ACC112 (cell line): ENCODE results near the gene SLC47A2.

Experiments used
- H2AFZ ChIP-seq: fragments of 200-600 bp; sonication (generic); one replicate; pipeline ENCODE4 v1.6.0; 2017; ENCODE audit warnings: antibody characterized with exemption, low read length; ENCODE audit not compliant: unreplicated experiment
- H3K27ac ChIP-seq: fragments of 200-600 bp; sonication (generic); 2 replicates; pipeline ENCODE4 v1.5.1; 2014; ENCODE audit warnings: low read depth, mild to moderate bottlenecking, antibody characterized with exemption, low read length, moderate library complexity
- H3K27me3 ChIP-seq: fragments of 200-600 bp; sonication (generic); 2 replicates; pipeline ENCODE4 v1.6.1; 2014; ENCODE audit warnings: mild to moderate bottlenecking, antibody characterized with exemption, low read length, moderate library complexity, mixed read lengths; ENCODE audit not compliant: insufficient read depth
- H3K36me3 ChIP-seq: fragments of 200-600 bp; sonication (generic); 2 replicates; pipeline ENCODE4 v1.6.1; 2016; ENCODE audit warnings: mild to moderate bottlenecking, antibody characterized with exemption, low read length, moderate library complexity, mixed read lengths; ENCODE audit not compliant: insufficient read depth
- H3K4me1 ChIP-seq: fragments of 200-600 bp; sonication (generic); one replicate; pipeline ENCODE4 v1.6.1; 2016; ENCODE audit warnings: low read length, mixed read lengths; ENCODE audit not compliant: insufficient read depth, unreplicated experiment, control insufficient read depth
- H3K4me3 ChIP-seq: fragments of 200-600 bp; sonication (generic); 2 replicates; pipeline ENCODE4 v1.5.1; 2014; ENCODE audit warnings: mild to moderate bottlenecking, low read depth, low read length
- H3K79me2 ChIP-seq: fragments of 200-600 bp; sonication (generic); one replicate; pipeline ENCODE4 v1.6.0; 2016; ENCODE audit warnings: low read length; ENCODE audit not compliant: control insufficient read depth, unreplicated experiment, insufficient read depth

The SLC47A2 gene

GRCh38 chr17:19648475-19649273 is 67.7 kb downstream of the SLC47A2 start, which contains the start of gene ALDH3A2:
Gene ALDH3A2 (plus strand): TSS chr17:19648751. CDS start chr17:19648972, 221 bp downstream.
- no peaks in the 10 kb centered on the region for H3K36me3 ChIP-seq
- no peaks in the 10 kb centered on the region for H3K27me3 ChIP-seq
- H3K27ac ChIP-seq = peak within 1 kb of the TSS; percentile 92
- peaks cover 32% of the 10 kb centered on the region for H3K79me2 ChIP-seq
- H3K4me3 ChIP-seq = peak within 1 kb of the TSS; percentile 91
- peak within 1 kb of the TSS; percentile 85 for H2AFZ ChIP-seq
- H3K4me1 ChIP-seq = peaks cover 51% of the 10 kb centered on the region

GRCh38 chr17:19647697-19648474 is 68.5 kb downstream of the SLC47A2 start:
- peaks cover 32% of the 10 kb centered on the region for H3K79me2 ChIP-seq
- H3K27me3 ChIP-seq = no peaks in the 10 kb centered on the region
- H3K36me3 ChIP-seq = no peaks in the 10 kb centered on the region
- H3K27ac ChIP-seq = peak overlapping the region; percentile 92
- peak overlapping the region; percentile 91 for H3K4me3 ChIP-seq
- H2AFZ ChIP-seq = peak overlapping the region; percentile 85
- peaks cover 51% of the 10 kb centered on the region for H3K4me1 ChIP-seq

- no peaks in the 10 kb centered on the region for H3K27me3 ChIP-seq
- peak overlapping the region; percentile 92 for H3K27ac ChIP-seq
- peaks cover 49% of the 10 kb centered on the region for H3K4me1 ChIP-seq
- H3K4me3 ChIP-seq = peak overlapping the region; percentile 91
- H3K36me3 ChIP-seq = no peaks in the 10 kb centered on the region
- H3K79me2 ChIP-seq = peaks cover 26% of the 10 kb centered on the region
- peak overlapping the region; percentile 85 for H2AFZ ChIP-seq
Measured at GRCh38 chr17:19646788-19647696, 69.3 kb downstream of the SLC47A2 start.

- Histone ChIP-seq H3K27me3 (no peaks in the 10 kb centered on the region), H2AFZ (no peak overlapping the region), H3K4me3 (no peak overlapping the region), H3K36me3 (no peaks in the 10 kb centered on the region), H3K4me1 (peaks cover 39% of the 10 kb centered on the region), H3K79me2 (peaks cover 14% of the 10 kb centered on the region), H3K27ac (no peak overlapping the region)
Measured at GRCh38 chr17:19645734-19646201, 70.6 kb downstream of the SLC47A2 start.

- Histone ChIP-seq H3K79me2 (peaks cover 7% of the 10 kb centered on the region), H3K4me3 (no peak overlapping the region), H2AFZ (no peak overlapping the region), H3K36me3 (no peaks in the 10 kb centered on the region), H3K4me1 (peaks cover 39% of the 10 kb centered on the region), H3K27me3 (no peaks in the 10 kb centered on the region), H3K27ac (no peak overlapping the region)
Measured at GRCh38 chr17:19644493-19645210, 71.7 kb downstream of the SLC47A2 start.

GRCh38 chr17:19642373-19642893 is 74.0 kb downstream of the SLC47A2 start:
- Histone ChIP-seq H3K4me3 (no peak overlapping the region), H3K27me3 (no peaks in the 10 kb centered on the region), H2AFZ (no peak overlapping the region), H3K27ac (no peak overlapping the region), H3K4me1 (peaks cover 34% of the 10 kb centered on the region), H3K36me3 (no peaks in the 10 kb centered on the region), H3K79me2 (no peaks in the 10 kb centered on the region)

GRCh38 chr17:19641687-19642372 is 74.6 kb downstream of the SLC47A2 start:
- Histone ChIP-seq H3K79me2 (no peaks in the 10 kb centered on the region), H3K27ac (no peak overlapping the region), H3K36me3 (no peaks in the 10 kb centered on the region), H3K4me1 (peaks cover 28% of the 10 kb centered on the region), H2AFZ (no peak overlapping the region), H3K4me3 (no peak overlapping the region), H3K27me3 (no peaks in the 10 kb centered on the region)

GRCh38 chr17:19631905-19632304 is 84.5 kb downstream of the SLC47A2 start:
- no peak overlapping the region for H2AFZ ChIP-seq

GRCh38 chr17:19630661-19631060 is 85.7 kb downstream of the SLC47A2 start:
- H3K4me3 ChIP-seq = no peak overlapping the region
- H3K4me1 ChIP-seq = peaks cover 13% of the 10 kb centered on the region
- H3K27ac ChIP-seq = peak overlapping the region; percentile 27; the same call in 1 of the 2 replicates
- H2AFZ ChIP-seq = no peak overlapping the region
- no peaks in the 10 kb centered on the region for H3K79me2 ChIP-seq
- no peaks in the 10 kb centered on the region for H3K36me3 ChIP-seq
- no peaks in the 10 kb centered on the region for H3K27me3 ChIP-seq

More at GRCh38 chr17:19631905-19632304, 84.5 kb downstream of the SLC47A2 start:
- Histone ChIP-seq H3K36me3 (no peaks in the 10 kb centered on the region), H3K79me2 (no peaks in the 10 kb centered on the region), H3K27me3 (no peaks in the 10 kb centered on the region), H3K27ac (no peak overlapping the region), H3K4me1 (peaks cover 13% of the 10 kb centered on the region), H3K4me3 (no peak overlapping the region)
